ENCODE results near the gene POLG2. TPM values are rescaled to one million over a fixed set of nuclear protein-coding genes. Genes with fewer than 3 reads are reported as not detected.

Gene POLG2
- total RNA-seq, 4 donors from 2014 or later, result 1.4 to 5.6 (median 2.6) TPM

DNA sequence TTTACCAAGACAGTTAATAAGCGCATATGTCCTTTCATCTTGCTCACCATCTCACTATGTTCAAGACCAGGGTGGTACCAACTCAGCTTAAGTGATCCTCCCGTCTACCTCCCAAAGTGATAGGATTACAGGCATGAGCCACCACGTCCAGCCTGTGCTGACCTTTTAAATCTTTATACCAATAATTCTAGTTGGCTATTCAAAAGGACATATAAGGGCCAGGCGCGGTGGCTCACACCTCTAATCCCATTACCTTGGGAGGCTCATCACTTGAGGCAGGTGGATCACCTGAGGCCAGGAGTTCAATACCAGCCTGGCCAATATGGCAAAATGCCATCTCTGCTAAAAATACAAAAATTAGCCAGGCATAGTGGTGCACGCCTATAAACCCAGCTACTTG, 12.3 kb upstream of the POLG2 start:
- in situ Hi-C loops (cut with MboI; ENCODE audit: low sequenced_read_pairs in 4 of 4), result loop anchor here in 2 of 4 donors (10.0 to 25.0 kb wide), 2 partner anchors 136 to 672 kb away; partner anchors contain the start of genes FTSJ3 (in 1 of the 2), PSMC5 (in 1 of the 2) and SMARCD2 (in 1 of the 2)
- intact Hi-C loops (cut with DNase I; ENCODE audit: low total_unique reads), result loop anchor here (5.0 to 10.0 kb wide), 5 partner anchors 153 to 1053 kb away; partner anchors contain the start of genes AXIN2, FTSJ3, PSMC5 and SMARCD2

DNA sequence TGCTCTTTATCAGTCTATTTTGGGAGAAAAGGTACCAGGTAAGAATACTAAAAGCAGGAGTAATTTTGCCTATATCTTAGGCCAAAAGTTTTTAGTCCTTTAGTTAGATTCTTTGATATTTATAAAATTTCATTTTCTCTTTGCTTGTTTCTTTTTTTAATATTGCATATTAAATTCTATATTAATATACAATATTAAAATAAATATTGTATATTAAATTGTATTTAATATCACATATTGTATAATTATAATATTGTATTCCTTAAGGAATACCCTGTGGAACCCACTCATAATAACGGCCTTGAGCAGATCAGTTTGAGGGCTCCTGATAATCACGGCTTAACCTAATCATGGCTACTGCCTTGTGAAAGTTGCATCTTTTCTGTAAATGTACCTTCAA, 11.8 kb upstream of the POLG2 start:
- Histone ChIP-seq H3K4me1 (peaks cover 19 to 27% of the 10 kb centered on the region in 2 donors), H3K4me3 (peak overlapping the region in 1 of 4 donors; percentile 89), H3K27me3 (no peaks in the 10 kb centered on the region), H3K9me3 (no peaks in the 10 kb centered on the region), H3K36me3 (peaks cover under 1 to 57% of the 10 kb centered on the region in 2 donors), H3K27ac (peak overlapping the region in 2 of 4 donors; percentile 8 to 97)
- intact Hi-C loops (cut with DNase I; ENCODE audit: low total_unique reads) (loop anchor here (5.0 to 10.0 kb wide), 5 partner anchors 154 to 1054 kb away; partner anchors contain the start of genes AXIN2, FTSJ3, PSMC5 and SMARCD2), in situ Hi-C loops (cut with MboI; ENCODE audit: low sequenced_read_pairs in 4 of 4) (loop anchor here in 2 of 4 donors (10.0 to 25.0 kb wide), 2 partner anchors 136 to 671 kb away; partner anchors contain the start of genes FTSJ3 (in 1 of the 2), PSMC5 (in 1 of the 2) and SMARCD2 (in 1 of the 2))
- no peak for TF ChIP-seq POLR2A (IDR thresholded peaks at IDR 0.05)
- TF ChIP-seq, protein P1, sequence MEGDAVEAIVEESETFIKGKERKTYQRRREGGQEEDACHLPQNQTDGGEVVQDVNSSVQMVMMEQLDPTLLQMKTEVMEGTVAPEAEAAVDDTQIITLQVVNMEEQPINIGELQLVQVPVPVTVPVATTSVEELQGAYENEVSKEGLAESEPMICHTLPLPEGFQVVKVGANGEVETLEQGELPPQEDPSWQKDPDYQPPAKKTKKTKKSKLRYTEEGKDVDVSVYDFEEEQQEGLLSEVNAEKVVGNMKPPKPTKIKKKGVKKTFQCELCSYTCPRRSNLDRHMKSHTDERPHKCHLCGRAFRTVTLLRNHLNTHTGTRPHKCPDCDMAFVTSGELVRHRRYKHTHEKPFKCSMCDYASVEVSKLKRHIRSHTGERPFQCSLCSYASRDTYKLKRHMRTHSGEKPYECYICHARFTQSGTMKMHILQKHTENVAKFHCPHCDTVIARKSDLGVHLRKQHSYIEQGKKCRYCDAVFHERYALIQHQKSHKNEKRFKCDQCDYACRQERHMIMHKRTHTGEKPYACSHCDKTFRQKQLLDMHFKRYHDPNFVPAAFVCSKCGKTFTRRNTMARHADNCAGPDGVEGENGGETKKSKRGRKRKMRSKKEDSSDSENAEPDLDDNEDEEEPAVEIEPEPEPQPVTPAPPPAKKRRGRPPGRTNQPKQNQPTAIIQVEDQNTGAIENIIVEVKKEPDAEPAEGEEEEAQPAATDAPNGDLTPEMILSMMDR (IDR thresholded peaks at IDR 0.05 in 4 of 5, conservative IDR thresholded peaks at IDR 0.05 in 1 of 5), result no peak
- ATAC-seq (no peak), DNase-seq (no peak)

More for the DNA sequence above, 12.3 kb upstream of the POLG2 start:
- H3K4me1 ChIP-seq, result peaks cover 14 to 22% of the 10 kb centered on the region in 2 donors
- H3K27me3 ChIP-seq, result no peaks in the 10 kb centered on the region
- ATAC-seq (no peak), DNase-seq (no peak)
- H3K27ac ChIP-seq, result peak overlapping the region in 1 of 4 donors; percentile 4
- H3K9me3 ChIP-seq, result no peaks in the 10 kb centered on the region
- H3K4me3 ChIP-seq, result no peak overlapping the region
- H3K36me3 ChIP-seq, result peaks cover 0 to 55% of the 10 kb centered on the region in 2 donors
- TF ChIP-seq POLR2A (IDR thresholded peaks at IDR 0.05), result no peak
- TF ChIP-seq, protein P1 (IDR thresholded peaks at IDR 0.05 in 4 of 5, conservative IDR thresholded peaks at IDR 0.05 in 1 of 5), result no peak

DNA sequence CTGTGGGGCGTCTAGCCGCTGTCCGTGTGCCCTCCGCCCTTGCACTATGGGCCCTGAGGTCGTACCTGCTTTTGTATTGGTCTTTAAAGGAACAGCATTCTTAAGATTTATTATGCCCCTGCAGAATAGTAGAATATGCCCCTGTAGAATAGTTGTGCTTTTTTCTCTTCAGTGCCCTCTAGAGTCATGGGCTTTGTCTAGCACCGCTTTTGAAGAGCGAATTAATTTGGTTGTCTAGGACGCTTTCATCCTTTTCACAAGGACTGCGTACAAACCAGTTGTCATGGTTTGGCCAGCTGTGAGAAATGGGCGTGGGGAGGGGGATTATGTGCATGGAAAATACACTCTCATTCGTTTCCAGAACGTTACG, 10.5 kb upstream of the POLG2 start:
- no peak for DNase-seq
- in situ Hi-C loops (cut with MboI; ENCODE audit: low sequenced_read_pairs in 4 of 4), result loop anchor here in 2 of 4 donors (10.0 to 25.0 kb wide), 2 partner anchors 137 to 670 kb away; partner anchors contain the start of genes FTSJ3 (in 1 of the 2), PSMC5 (in 1 of the 2) and SMARCD2 (in 1 of the 2)
- H3K4me1 ChIP-seq, result peaks cover 31 to 40% of the 10 kb centered on the region in 2 donors

DNA sequence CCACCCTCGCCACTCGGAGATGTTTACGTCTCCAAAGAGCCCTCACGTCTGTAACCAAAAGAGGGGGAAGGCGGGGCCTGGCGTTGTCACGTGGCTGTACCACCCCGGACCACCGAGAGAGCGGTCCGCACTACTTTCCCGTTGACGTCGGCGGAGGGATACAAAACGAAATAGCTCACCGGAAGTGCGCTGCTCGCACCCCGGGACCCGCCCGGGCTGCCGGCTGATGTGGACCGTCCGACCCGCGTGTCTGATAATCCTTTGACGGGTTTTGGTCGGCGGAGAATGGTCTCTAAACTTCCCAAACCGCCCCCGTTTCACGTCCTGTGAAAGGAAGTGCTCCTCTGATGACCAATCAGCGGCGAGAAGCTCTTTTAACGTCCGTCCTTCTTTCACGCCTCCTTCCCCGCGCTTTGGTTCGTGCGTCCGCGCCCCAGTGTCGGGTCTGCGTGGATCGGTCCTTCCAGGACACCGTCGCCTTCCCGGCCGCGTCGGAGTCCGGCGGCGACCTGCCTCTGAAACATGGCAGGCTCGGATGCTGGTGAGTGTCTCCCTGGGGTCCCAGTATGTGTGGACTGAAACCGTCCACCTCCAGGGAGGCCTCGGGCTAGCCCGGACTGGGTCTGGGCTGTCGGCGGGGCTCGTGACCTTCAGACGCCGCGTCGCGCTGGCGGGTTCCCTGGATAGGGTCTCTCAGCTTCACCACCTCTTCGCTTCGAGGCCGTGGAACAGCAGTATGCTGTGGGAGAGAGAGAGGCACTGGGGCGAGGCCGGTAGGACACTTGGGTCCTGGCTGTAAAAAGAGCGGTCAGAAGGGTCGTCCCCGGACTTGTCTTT, 9.9 kb upstream of the POLG2 start, which contains the start of gene CEP95:
Gene CEP95 (plus strand): TSS at position 402 of the 837 bp plus-strand sequence. CDS start 121 bp downstream, at position 523.
- peak; percentile 94 to 97 for DNase-seq
- Histone ChIP-seq H3K9me3 (no peaks in the 10 kb centered on the region), H3K27me3 (no peaks in the 10 kb centered on the region), H3K27ac (peak within 1 kb of the TSS; percentile 97 to 100 (median 99)), H3K4me1 (peaks cover 36 to 40% of the 10 kb centered on the region in 2 donors), H3K4me3 (peak within 1 kb of the TSS; percentile 89 to 98 (median 96)), H3K36me3 (peaks cover 7 to 57% of the 10 kb centered on the region in 2 donors)
- peak; percentile 82 to 83 for TF ChIP-seq POLR2A (IDR thresholded peaks at IDR 0.05)
- TF ChIP-seq, protein P1 (IDR thresholded peaks at IDR 0.05 in 4 of 5, conservative IDR thresholded peaks at IDR 0.05 in 1 of 5), result no peak
- peak; percentile 81 to 83 for ATAC-seq
- in situ Hi-C loops (cut with MboI; ENCODE audit: low sequenced_read_pairs in 4 of 4) (loop anchor here in 2 of 4 donors (10.0 to 25.0 kb wide), 2 partner anchors 138 to 669 kb away; partner anchors contain the start of genes FTSJ3 (in 1 of the 2), PSMC5 (in 1 of the 2) and SMARCD2 (in 1 of the 2)), intact Hi-C loops (cut with DNase I; ENCODE audit: low total_unique reads) (loop anchor here (1.0 to 10.0 kb wide), 6 partner anchors 9 to 1056 kb away; partner anchors contain the start of genes AXIN2, FTSJ3, POLG2 and PSMC5)

More for the DNA sequence above, 10.5 kb upstream of the POLG2 start:
- TF ChIP-seq POLR2A (IDR thresholded peaks at IDR 0.05), result no peak
- TF ChIP-seq, protein P1 (IDR thresholded peaks at IDR 0.05 in 4 of 5, conservative IDR thresholded peaks at IDR 0.05 in 1 of 5), result peak in 1 of 5 experiments; percentile 32
- Histone ChIP-seq H3K36me3 (peaks cover 7 to 57% of the 10 kb centered on the region in 2 donors), H3K27me3 (no peaks in the 10 kb centered on the region), H3K4me3 (peak overlapping the region; percentile 89 to 98 (median 96)), H3K27ac (peak overlapping the region; percentile 97 to 100 (median 99)), H3K9me3 (no peaks in the 10 kb centered on the region)
- intact Hi-C loops (cut with DNase I; ENCODE audit: low total_unique reads), result loop anchor here (5.0 to 10.0 kb wide), 5 partner anchors 155 to 1055 kb away; partner anchors contain the start of genes AXIN2, FTSJ3, PSMC5 and SMARCD2
- peak; percentile 26 to 30 for ATAC-seq

All from gastrocnemius medialis (tissue), 4 donors.